Spleen (tissue), 11 donors: ENCODE data around the gene MRC2. TPM values are rescaled to one million over a fixed set of nuclear protein-coding genes. Genes with fewer than 3 reads are reported as not detected.
"Not testable (repeated sequence)": the region's sequence is repeated elsewhere in the genome, so short reads cannot be mapped to it uniquely, and the experiment has no call there.

Experiments used
- DNase-seq: peaks from one replicate; pipeline ENCODE4 v3.0.0-alpha.2; 2020
- H3K27ac ChIP-seq, 8 donors: fragments of 200-600 bp; sonication (generic) in 7 of 8; 1 replicate in 4 of 8; 2 replicates in 4 of 8; pipeline versions ENCODE4 v1.5.0 to v1.8.0; 2016 to 2021; ENCODE audit warnings: inconsistent platforms in 4 of 8, mild to moderate bottlenecking in 4 of 8, moderate library complexity in 1 of 8
- H3K27me3 ChIP-seq, 7 donors: fragments of 200-600 bp; sonication (generic) in 6 of 7; replicated peaks in 1 of 7; 1 replicate in 4 of 7; 2 replicates in 3 of 7; pipeline versions ENCODE4 v1.5.0 to v1.8.0; 2016 to 2021; ENCODE audit warnings: inconsistent platforms in 3 of 7, mild to moderate bottlenecking in 1 of 7
- H3K36me3 ChIP-seq, 6 donors: fragments of 200-600 bp; sonication (generic) in 5 of 6; 1 replicate in 4 of 6; 2 replicates in 2 of 6; pipeline versions ENCODE4 v1.5.0 to v1.8.0; 2016 to 2021; ENCODE audit warnings: inconsistent platforms in 2 of 6
- H3K4me1 ChIP-seq, 6 donors: fragments of 200-600 bp; sonication (generic) in 5 of 6; 1 replicate in 3 of 6; 2 replicates in 3 of 6; pipeline versions ENCODE4 v1.5.0 to v1.8.0; 2016 to 2021; ENCODE audit warnings: inconsistent platforms in 3 of 6
- H3K4me3 ChIP-seq, 8 donors: fragments of 200-600 bp; sonication (generic) in 7 of 8; 1 replicate in 4 of 8; 2 replicates in 4 of 8; pipeline versions ENCODE4 v1.5.0 to v1.8.0; 2016 to 2021; ENCODE audit warnings: inconsistent platforms in 4 of 8, mild to moderate bottlenecking in 4 of 8, moderate library complexity in 2 of 8
- H3K9me3 ChIP-seq, 8 donors: fragments of 200-600 bp; sonication (generic) in 7 of 8; 1 replicate in 4 of 8; 2 replicates in 4 of 8; pipeline versions ENCODE4 v1.5.0 to v1.8.0; 2016 to 2021; ENCODE audit warnings: inconsistent platforms in 4 of 8
- POLR2A ChIP-seq, 3 donors: fragments of 450-650 bp; IDR thresholded peaks; one replicate each; pipeline ENCODE4 v1.5.1; 2017; ENCODE audit warnings: antibody characterized with exemption in 3 of 3, mild to moderate bottlenecking in 1 of 3
- POLR2AphosphoS5 ChIP-seq, 3 donors: sonication (generic); formaldehyde crosslinking; IDR thresholded peaks; one replicate each; pipeline ENCODE4 v1.5.1; 2017; ENCODE audit warnings: antibody characterized with exemption in 3 of 3
- WGBS, 5 donors: extraction: QIAGEN DNeasy Blood & Tissue Kit in 3 of 5; methylation state at CpG; one replicate each; pipeline versions ENCODE4 v1.1.5 to v1.1.7; 2013 to 2018; 5-methylcytosine and 5-hydroxymethylcytosine counted together
- intact Hi-C: fragments of 100-400 bp; cut with DNase I; formaldehyde crosslinking; loops from one replicate; pipeline ENCODE4 v1.15.0; 2023; ENCODE audit warnings: low total_unique reads
- polyA plus RNA-seq, 3 donors: library from polyadenylated mRNA; stranded (reverse); fragments of 200-250 nt; gene quantifications; one replicate each; pipeline ENCODE4 v1.2.1, GENCODE V29; 2013
- total RNA-seq, 7 donors: library from RNA; depleted of rRNA in 3 of 7; stranded (reverse); fragments of >200 nt in 3 of 7; fragmentation: NEBNext Ultra II Directional in 4 of 7; extraction: Animal tissue kit (Norgen Biotek cat#: 25700) in 4 of 7; gene quantifications; one replicate each; pipeline versions ENCODE4 v1.1.0 to v1.2.1, GENCODE V29; 2016 to 2021
- TF ChIP-seq, protein P1 (sequence below), 11 experiments: fragments of 200-600 bp in 7 of 11; fragments of 450-650 bp in 4 of 11; sonication (generic) in 4 of 11; IDR thresholded peaks in 8 of 11; conservative IDR thresholded peaks in 3 of 11; 1 replicate in 7 of 11; 2 replicates in 4 of 11; pipeline versions ENCODE4 v1.4.0 to v1.8.0; 2016 to 2021; ENCODE audit warnings: antibody characterized with exemption in 11 of 11, inconsistent platforms in 4 of 11, mild to moderate bottlenecking in 1 of 11
- donor health status: healthy with polysubstance abuse.
- donor health status: DM: no; HTN: no; CAD: no; lungs with moderate emphysema.
- donor health status: DM: no; HTN: no; CAD: no.
- donor health status: Bipolar disorder and iron deficiency.
- donor health status: healthy.
- donor health status: DM: no; HTN: no; CAD: no.
- donor health status: DM: yes; HTN: yes; CAD: no.

Gene MRC2
- total and polyA plus RNA-seq, 10 donors, result 4.5 to 75.1 (median 38.7) TPM

DNA sequence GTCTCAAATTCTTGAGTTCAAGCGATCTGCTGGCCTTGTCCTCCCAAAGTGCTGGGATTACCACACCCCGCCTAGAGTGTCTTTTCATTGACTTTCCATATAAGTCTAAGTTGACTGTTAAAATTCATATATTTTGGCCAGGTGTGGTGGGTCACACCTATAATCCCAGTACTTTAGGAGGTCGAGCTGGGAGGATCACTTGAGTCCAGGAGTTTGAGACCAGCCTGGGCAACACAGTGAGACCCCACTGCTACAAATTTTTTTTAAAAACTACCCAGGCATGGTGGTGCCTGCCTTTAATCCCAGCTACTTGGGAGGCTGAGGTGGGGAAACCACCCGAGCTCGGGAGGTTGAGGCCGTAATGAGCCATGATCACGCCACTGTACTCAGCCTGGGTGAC is 21.9 kb upstream of the MRC2 start:
- Histone ChIP-seq H3K27ac (no peak overlapping the region), H3K27me3 (no peaks in the 10 kb centered on the region), H3K4me3 (no peak overlapping the region), H3K36me3 (peaks cover 2 to 100% (median 69%) of the 10 kb centered on the region in 6 donors), H3K9me3 (no peaks in the 10 kb centered on the region), H3K4me1 (peaks cover 0 to 1% (median under 1%) of the 10 kb centered on the region in 6 donors)
- DNase-seq, result no peak
- intact Hi-C loops, result no loop called here
- TF ChIP-seq POLR2A (IDR thresholded peaks at IDR 0.05) (no peak), POLR2AphosphoS5 (IDR thresholded peaks at IDR 0.05) (no peak)
- TF ChIP-seq, protein P1, sequence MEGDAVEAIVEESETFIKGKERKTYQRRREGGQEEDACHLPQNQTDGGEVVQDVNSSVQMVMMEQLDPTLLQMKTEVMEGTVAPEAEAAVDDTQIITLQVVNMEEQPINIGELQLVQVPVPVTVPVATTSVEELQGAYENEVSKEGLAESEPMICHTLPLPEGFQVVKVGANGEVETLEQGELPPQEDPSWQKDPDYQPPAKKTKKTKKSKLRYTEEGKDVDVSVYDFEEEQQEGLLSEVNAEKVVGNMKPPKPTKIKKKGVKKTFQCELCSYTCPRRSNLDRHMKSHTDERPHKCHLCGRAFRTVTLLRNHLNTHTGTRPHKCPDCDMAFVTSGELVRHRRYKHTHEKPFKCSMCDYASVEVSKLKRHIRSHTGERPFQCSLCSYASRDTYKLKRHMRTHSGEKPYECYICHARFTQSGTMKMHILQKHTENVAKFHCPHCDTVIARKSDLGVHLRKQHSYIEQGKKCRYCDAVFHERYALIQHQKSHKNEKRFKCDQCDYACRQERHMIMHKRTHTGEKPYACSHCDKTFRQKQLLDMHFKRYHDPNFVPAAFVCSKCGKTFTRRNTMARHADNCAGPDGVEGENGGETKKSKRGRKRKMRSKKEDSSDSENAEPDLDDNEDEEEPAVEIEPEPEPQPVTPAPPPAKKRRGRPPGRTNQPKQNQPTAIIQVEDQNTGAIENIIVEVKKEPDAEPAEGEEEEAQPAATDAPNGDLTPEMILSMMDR (IDR thresholded peaks at IDR 0.05 in 8 of 11, conservative IDR thresholded peaks at IDR 0.05 in 3 of 11), result no peak
- 96 to 99% (median 98%) methylated on average over 7 of the region's 7 CpGs for WGBS, 5 donors

DNA sequence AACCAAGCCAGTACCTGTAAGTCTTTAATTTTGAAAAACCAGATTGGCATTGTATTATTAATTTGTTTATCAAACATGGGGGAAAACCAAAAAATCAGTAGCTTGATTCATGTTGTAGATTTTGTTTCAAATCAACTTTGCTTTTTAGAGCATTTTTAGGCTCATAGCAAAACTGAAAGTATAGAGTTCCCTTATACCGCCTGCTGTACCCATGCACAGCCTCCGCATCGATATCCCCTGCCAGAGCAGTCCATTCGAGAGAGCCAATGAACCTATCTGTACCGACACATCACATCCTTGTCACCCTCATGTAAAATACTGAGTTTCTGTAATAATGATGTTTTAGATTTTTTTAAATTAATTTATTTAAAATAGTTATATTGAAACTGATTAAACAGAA is 16.2 kb upstream of the MRC2 start:
- Histone ChIP-seq H3K36me3 (peaks cover 3 to 100% (median 63%) of the 10 kb centered on the region in 6 donors), H3K4me1 (peaks cover 0 to 18% (median 11%) of the 10 kb centered on the region in 6 donors), H3K4me3 (no peak overlapping the region), H3K27me3 (no peaks in the 10 kb centered on the region), H3K9me3 (no peaks in the 10 kb centered on the region), H3K27ac (peak overlapping the region; percentile 10 to 68 (median 60))
- no peak for DNase-seq
- no peak for TF ChIP-seq POLR2A (IDR thresholded peaks at IDR 0.05)
- TF ChIP-seq, protein P1 (IDR thresholded peaks at IDR 0.05 in 8 of 11, conservative IDR thresholded peaks at IDR 0.05 in 3 of 11), result no peak
- TF ChIP-seq POLR2AphosphoS5 (IDR thresholded peaks at IDR 0.05), result no peak
- 69 to 80% (median 71%) methylated on average over 5 of the region's 5 CpGs for WGBS, 5 donors
- intact Hi-C loops, result no loop called here

DNA sequence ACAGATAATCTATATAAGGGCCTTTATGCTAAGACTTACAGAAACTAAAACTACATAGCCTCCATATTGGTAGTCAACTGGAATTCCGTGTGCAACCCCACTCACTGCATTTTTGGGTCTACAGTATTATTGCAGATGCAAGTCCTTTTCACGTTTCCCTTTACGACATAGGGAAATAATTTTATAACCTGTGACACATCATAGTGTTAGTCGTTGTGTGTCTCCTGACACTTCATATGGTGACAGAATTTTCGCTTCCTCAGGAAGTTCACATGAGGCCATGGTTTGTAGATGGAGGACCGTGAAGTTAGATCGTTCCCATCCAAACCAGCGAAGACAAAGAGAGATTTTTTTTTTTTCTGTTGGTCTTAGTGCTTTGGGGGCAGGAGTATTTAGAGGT is 15.7 kb upstream of the MRC2 start:
- no peaks in the 10 kb centered on the region for H3K9me3 ChIP-seq
- H3K27me3 ChIP-seq, result no peaks in the 10 kb centered on the region
- TF ChIP-seq POLR2AphosphoS5 (IDR thresholded peaks at IDR 0.05) (peak in 1 of 3 donors; percentile 33), POLR2A (IDR thresholded peaks at IDR 0.05) (no peak)
- no peak overlapping the region for H3K4me3 ChIP-seq
- intact Hi-C loops, result no loop called here
- 33 to 59% (median 41%) methylated on average over 8 of the region's 8 CpGs for WGBS, 5 donors
- peaks cover 0 to 18% (median 11%) of the 10 kb centered on the region in 6 donors for H3K4me1 ChIP-seq
- DNase-seq, result no peak
- peak overlapping the region in 7 of 8 donors; percentile 49 to 68 (median 61) for H3K27ac ChIP-seq
- H3K36me3 ChIP-seq, result peaks cover 3 to 100% (median 58%) of the 10 kb centered on the region in 6 donors

DNA sequence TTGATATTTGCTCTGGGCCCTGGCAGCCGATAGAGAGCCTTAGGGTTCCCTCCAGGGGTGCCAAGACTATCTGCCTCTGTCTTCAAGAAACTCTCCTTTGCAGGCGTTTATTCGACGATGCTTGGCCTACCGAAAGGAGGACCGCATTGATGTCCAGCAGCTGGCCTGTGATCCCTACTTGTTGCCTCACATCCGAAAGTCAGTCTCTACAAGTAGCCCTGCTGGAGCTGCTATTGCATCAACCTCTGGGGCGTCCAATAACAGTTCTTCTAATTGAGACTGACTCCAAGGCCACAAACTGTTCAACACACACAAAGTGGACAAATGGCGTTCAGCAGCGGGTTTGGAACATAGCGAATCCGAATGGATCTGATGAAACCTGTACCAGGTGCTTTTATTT is 15.2 kb upstream of the MRC2 start:
- Histone ChIP-seq H3K27ac (peak overlapping the region in 7 of 8 donors; percentile 49 to 68 (median 61)), H3K36me3 (peaks cover 3 to 100% (median 53%) of the 10 kb centered on the region in 6 donors), H3K4me1 (peaks cover 0 to 18% (median 13%) of the 10 kb centered on the region in 6 donors)
- H3K27me3 ChIP-seq, H3K4me3 ChIP-seq, H3K9me3 ChIP-seq, DNase-seq, intact Hi-C loops: not testable (repeated sequence)
- WGBS, 5 donors, result 91 to 96% (median 94%) methylated on average over 11 to 12 of the region's 12 CpGs

DNA sequence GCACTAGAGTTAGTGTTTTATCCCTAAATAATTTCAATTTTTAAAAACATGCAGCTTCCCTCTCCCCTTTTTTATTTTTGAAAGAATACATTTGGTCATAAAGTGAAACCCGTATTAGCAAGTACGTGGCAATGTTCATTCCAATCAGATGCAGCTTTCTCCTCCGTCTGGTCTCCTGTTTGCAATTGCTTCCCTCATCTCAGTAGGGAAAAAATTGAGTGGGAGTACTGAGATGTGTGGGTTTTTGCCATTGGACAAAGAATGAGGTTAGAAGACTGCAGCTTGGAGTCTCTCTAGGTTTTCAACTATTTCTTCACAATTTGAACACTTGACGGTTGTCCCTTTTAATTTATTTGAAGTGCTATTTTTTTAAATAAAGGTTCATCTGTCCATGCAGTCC is 14.4 kb upstream of the MRC2 start:
- 82 to 95% (median 88%) methylated on average over 4 of the region's 4 CpGs for WGBS, 5 donors
- intact Hi-C loops, H3K4me3 ChIP-seq, H3K27me3 ChIP-seq, H3K9me3 ChIP-seq, H3K27ac ChIP-seq, DNase-seq: not testable (repeated sequence)
- Histone ChIP-seq H3K36me3 (peaks cover 3 to 100% (median 46%) of the 10 kb centered on the region in 6 donors), H3K4me1 (peaks cover 0 to 18% (median 13%) of the 10 kb centered on the region in 6 donors)

DNA sequence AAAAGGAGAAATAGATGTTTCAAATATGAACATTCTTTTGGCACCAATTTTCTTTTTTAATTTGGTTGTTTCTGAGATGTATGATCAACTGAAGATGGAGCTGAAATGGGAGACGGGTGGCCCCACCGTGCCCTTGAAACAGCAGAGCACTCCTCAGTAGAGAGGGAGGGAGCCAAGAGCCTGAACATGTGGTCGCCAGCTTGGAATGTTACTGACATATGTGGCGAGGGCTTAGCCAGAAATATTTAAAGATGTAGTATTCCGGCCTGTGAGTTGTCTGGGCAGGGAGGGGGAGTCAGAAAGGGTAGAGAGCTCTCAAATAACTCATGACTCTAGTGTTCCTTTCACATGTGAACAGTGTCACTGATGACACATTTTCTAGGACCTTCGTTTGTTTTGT is 13.3 kb upstream of the MRC2 start:
- intact Hi-C loops, result no loop called here
- no peaks in the 10 kb centered on the region for H3K9me3 ChIP-seq
- TF ChIP-seq, protein P1 (IDR thresholded peaks at IDR 0.05 in 8 of 11, conservative IDR thresholded peaks at IDR 0.05 in 3 of 11), result no peak
- TF ChIP-seq POLR2AphosphoS5 (IDR thresholded peaks at IDR 0.05) (no peak), POLR2A (IDR thresholded peaks at IDR 0.05) (no peak)
- no peaks in the 10 kb centered on the region for H3K27me3 ChIP-seq
- H3K4me3 ChIP-seq, result no peak overlapping the region
- H3K36me3 ChIP-seq, result peaks cover 3 to 100% (median 38%) of the 10 kb centered on the region in 6 donors
- WGBS, 5 donors, result 79 to 95% (median 83%) methylated on average over 6 of the region's 6 CpGs
- DNase-seq, result no peak
- peaks cover 0 to 18% (median 13%) of the 10 kb centered on the region in 6 donors for H3K4me1 ChIP-seq
- H3K27ac ChIP-seq, result no peak overlapping the region
